HEK293 (cell line): ENCODE results near the gene ATP8A2.

ENCODE experiments used
- CTCF ChIA-PET: fragments of 350-600 bp; formaldehyde crosslinking; extraction: SDS; loops from one replicate; lab custom pipeline; 2021; ENCODE audit warnings: antibody characterized with exemption; lab: Yijun Ruan, JAX
- POLR2A ChIA-PET: fragments of 300-600 bp; formaldehyde crosslinking; extraction: SDS; loops from one replicate; lab custom pipeline; 2020; ENCODE audit warnings: antibody characterized with exemption, inconsistent platforms; lab: Yijun Ruan, JAX
- H3K27ac ChIP-seq: fragments of 200-500 bp; sonication (Bioruptor generic); 2 replicates; pipeline ENCODE4 v1.5.1; 2014; ENCODE audit warnings: low read depth, low read length, control low read depth, inconsistent platforms; ENCODE audit errors: extremely low read depth
- H3K36me3 ChIP-seq, 2 experiments: fragments of 200-500 bp in 1 of 2; sonication (Bioruptor generic) in 1 of 2; 1 replicate in 1 of 2; 2 replicates in 1 of 2; pipeline ENCODE4 v1.5.1; 2014 to 2017; ENCODE audit warnings: inconsistent platforms in 2 of 2, low read length in 2 of 2; ENCODE audit not compliant: control insufficient read depth in 2 of 2, insufficient read depth in 1 of 2
- H3K4me1 ChIP-seq: fragments of 200-500 bp; sonication (Bioruptor generic); 2 replicates; pipeline ENCODE4 v1.5.1; 2014; ENCODE audit warnings: mild to moderate bottlenecking, low read length, inconsistent platforms; ENCODE audit not compliant: control insufficient read depth, insufficient read depth
- H3K4me3 ChIP-seq: 2 replicates; pipeline ENCODE4 v1.5.1; 2011; ENCODE audit warnings: low read depth, mild to moderate bottlenecking, control low read depth, low read length, moderate library complexity
- H3K9me3 ChIP-seq: fragments of 200-500 bp; sonication (Bioruptor generic); 2 replicates; pipeline ENCODE4 v1.5.1; 2014; ENCODE audit warnings: low read depth, low read length, inconsistent platforms; ENCODE audit not compliant: control insufficient read depth, insufficient read depth
- GLIS1 ChIP-seq: fragments of 450-650 bp; formaldehyde crosslinking; IDR thresholded peaks from 2 replicates; pipeline ENCODE4 v1.5.1; 2016; ENCODE audit warnings: missing biosample characterization, missing genetic modification characterization
- HOXA7 ChIP-seq: sonication (generic); formaldehyde crosslinking; IDR thresholded peaks from 2 replicates; pipeline ENCODE4 v1.8.1; 2022; ENCODE audit warnings: missing genetic modification reagents, borderline replicate concordance
- KLF10 ChIP-seq: fragments of 450-650 bp; IDR thresholded peaks from 2 replicates; pipeline ENCODE4 v1.5.1; 2018; ENCODE audit warnings: missing biosample characterization, mild to moderate bottlenecking, missing genetic modification characterization
- KLF17 ChIP-seq: fragments of 450-650 bp; formaldehyde crosslinking; IDR thresholded peaks from 2 replicates; pipeline ENCODE4 v1.5.1; 2016; ENCODE audit warnings: missing biosample characterization, missing genetic modification characterization
- MEIS1 ChIP-seq: sonication (generic); formaldehyde crosslinking; IDR thresholded peaks from 2 replicates; pipeline ENCODE4 v1.8.1; 2022; ENCODE audit warnings: missing genetic modification reagents, mild to moderate bottlenecking, borderline replicate concordance
- YY1 ChIP-seq: fragments of 450-650 bp; formaldehyde crosslinking; IDR thresholded peaks from 2 replicates; pipeline ENCODE4 v1.5.1; 2018; ENCODE audit warnings: missing biosample characterization, missing genetic modification characterization
- ZBTB26 ChIP-seq: fragments of 450-650 bp; formaldehyde crosslinking; optimal IDR thresholded peaks from 2 replicates; pipeline ENCODE3; 2016; ENCODE audit warnings: missing biosample characterization, mild to moderate bottlenecking, missing genetic modification characterization
- ZNF121 ChIP-seq: fragments of 450-650 bp; formaldehyde crosslinking; IDR thresholded peaks from 2 replicates; pipeline ENCODE4 v1.5.1; 2016; ENCODE audit warnings: missing biosample characterization, missing genetic modification characterization
- ZNF169 ChIP-seq: fragments of 450-650 bp; formaldehyde crosslinking; IDR thresholded peaks from 2 replicates; pipeline ENCODE4 v1.5.1; 2016; ENCODE audit warnings: missing biosample characterization, missing genetic modification characterization
- ZNF221 ChIP-seq: fragments of 450-650 bp; formaldehyde crosslinking; IDR thresholded peaks from 2 replicates; pipeline ENCODE4 v1.5.1; 2017; ENCODE audit warnings: missing biosample characterization, missing genetic modification characterization, borderline replicate concordance
- ZNF223 ChIP-seq: fragments of 450-650 bp; formaldehyde crosslinking; IDR thresholded peaks from 2 replicates; pipeline ENCODE4 v1.5.1; 2016; ENCODE audit warnings: missing biosample characterization, missing genetic modification characterization
- ZNF248 ChIP-seq: fragments of 450-650 bp; formaldehyde crosslinking; IDR thresholded peaks from 2 replicates; pipeline ENCODE4 v1.5.1; 2017; ENCODE audit warnings: missing biosample characterization, missing genetic modification characterization
- ZNF335 ChIP-seq: fragments of 450-650 bp; formaldehyde crosslinking; conservative IDR thresholded peaks from 2 replicates; pipeline ENCODE4 v1.5.1; 2016; ENCODE audit warnings: missing biosample characterization, missing genetic modification characterization
- ZNF366 ChIP-seq: fragments of 450-650 bp; formaldehyde crosslinking; conservative IDR thresholded peaks from 2 replicates; pipeline ENCODE4 v1.5.1; 2016; ENCODE audit warnings: missing biosample characterization, missing genetic modification characterization
- ZNF398 ChIP-seq: fragments of 450-650 bp; formaldehyde crosslinking; IDR thresholded peaks from 2 replicates; pipeline ENCODE4 v1.5.1; 2017; ENCODE audit warnings: missing biosample characterization, missing genetic modification characterization
- ZNF473 ChIP-seq: fragments of 450-650 bp; formaldehyde crosslinking; IDR thresholded peaks from 2 replicates; pipeline ENCODE4 v1.5.1; 2017; ENCODE audit warnings: missing biosample characterization, missing genetic modification characterization
- ZNF529 ChIP-seq: fragments of 450-650 bp; formaldehyde crosslinking; IDR thresholded peaks from 2 replicates; pipeline ENCODE4 v1.5.1; 2017; ENCODE audit warnings: missing genetic modification characterization, missing biosample characterization; ENCODE audit not compliant: insufficient replicate concordance
- ZNF560 ChIP-seq: fragments of 450-650 bp; formaldehyde crosslinking; IDR thresholded peaks from 2 replicates; pipeline ENCODE4 v1.5.1; 2017; ENCODE audit warnings: missing biosample characterization, missing genetic modification characterization, borderline replicate concordance
- ZNF747 ChIP-seq: fragments of 450-650 bp; formaldehyde crosslinking; IDR thresholded peaks from 2 replicates; pipeline ENCODE4 v1.5.1; 2016; ENCODE audit warnings: missing biosample characterization, missing genetic modification characterization
- ZNF792 ChIP-seq: fragments of 450-650 bp; formaldehyde crosslinking; IDR thresholded peaks from 2 replicates; pipeline ENCODE4 v1.5.1; 2016; ENCODE audit warnings: missing biosample characterization, missing genetic modification characterization
- ZSCAN5A ChIP-seq: fragments of 450-650 bp; formaldehyde crosslinking; IDR thresholded peaks from 2 replicates; pipeline ENCODE4 v1.5.1; 2016; ENCODE audit warnings: missing biosample characterization, missing genetic modification characterization

Gene ATP8A2

GRCh38 chr13:25899952-25900351 lies 528.2 kb downstream of the ATP8A2 start:
- Histone ChIP-seq H3K36me3 (no peaks in the 10 kb centered on the region), H3K27ac (no peak overlapping the region), H3K4me1 (no peaks in the 10 kb centered on the region), H3K9me3 (no peaks in the 10 kb centered on the region), H3K4me3 (no peak overlapping the region)
- TF ChIP-seq ZNF747 (tag by site-specific recombination) (no peak), ZNF366 (tag by site-specific recombination) (no peak), ZNF248 (tag by site-specific recombination) (no peak), ZNF121 (no peak), YY1 (no peak), ZBTB26 (tag by site-specific recombination) (no peak), HOXA7 (CRISPR knock-in tag) (no peak), ZNF335 (tag by site-specific recombination) (no peak), ZNF792 (tag by site-specific recombination) (no peak), ZNF473 (tag by site-specific recombination) (no peak), KLF10 (tag by site-specific recombination) (no peak), ZNF529 (tag by site-specific recombination) (no peak), GLIS1 (tag by site-specific recombination) (no peak), ZNF398 (tag by site-specific recombination) (no peak), ZNF169 (tag by site-specific recombination) (no peak), ZNF223 (tag by site-specific recombination) (no peak)
- CTCF ChIA-PET, result no interaction called here
- POLR2A ChIA-PET, result no interaction called here

- Histone ChIP-seq H3K4me1 (no peaks in the 10 kb centered on the region), H3K36me3 (no peaks in the 10 kb centered on the region), H3K27ac (no peak overlapping the region), H3K4me3 (no peak overlapping the region), H3K9me3 (no peaks in the 10 kb centered on the region)
- TF ChIP-seq MEIS1 (CRISPR knock-in tag), result 0 out of 2 replicates have a peak, but pooled peaks have one; percentile 25
- TF ChIP-seq KLF17 (tag by site-specific recombination), result no peak
- TF ChIP-seq KLF10 (tag by site-specific recombination), result no peak
- TF ChIP-seq ZNF221 (tag by site-specific recombination), result no peak
- no peak for TF ChIP-seq ZSCAN5A (tag by site-specific recombination)
- no peak for TF ChIP-seq ZNF560
- ChIA-PET CTCF (interaction anchor here (0.5 to 0.8 kb wide), 3 partner anchors 18 to 283 kb away, joined by 3 to 4 read pairs (median 4); no protein-coding TSS in a partner anchor), POLR2A (no interaction called here)
Measured at GRCh38 chr13:25901460-25902376, 529.9 kb downstream of the ATP8A2 start.
